Measurements from ENCODE around the gene GREB1.

GRCh38 chr2:11552260-11552638, 18.4 kb downstream of the GREB1 start:
- TF ChIP-seq CTCF (IDR thresholded peaks at IDR 0.05) = no peak
- no peak for TF ChIP-seq EZH2phosphoT487 (IDR thresholded peaks at IDR 0.05)
- no peak for TF ChIP-seq EZH2 (IDR thresholded peaks at IDR 0.05)
